NCI-H1092 (cell line): ENCODE measurements around the gene LGALS4.
"Not testable (repeated sequence)": the region's sequence is repeated elsewhere in the genome, so short reads cannot be mapped to it uniquely, and the experiment has no call there.

Source experiments
- DNase-seq: peaks from one replicate; lab custom pipeline; 2025; lab: John Stamatoyannopoulos, UW

Gene LGALS4

GRCh38 chr19:38812841-38813320 lies at the start of gene LGALS4:
LGALS4 (minus strand) TSS chr19:38812945; CDS start chr19:38812886, 59 bp downstream.
- DNase-seq = no peak

- DNase-seq = no peak
Observed at GRCh38 chr19:38861368-38861767, 48.6 kb upstream of the LGALS4 start.

- DNase-seq = not testable (repeated sequence)
Observed at GRCh38 chr19:38859631-38860204, 47.0 kb upstream of the LGALS4 start.

- DNase-seq = no peak
Observed at GRCh38 chr19:38856813-38857212, 44.1 kb upstream of the LGALS4 start.

GRCh38 chr19:38855751-38856150 lies 43.0 kb upstream of the LGALS4 start:
- DNase-seq = not testable (repeated sequence)

- not testable (repeated sequence) for DNase-seq
Observed at GRCh38 chr19:38854961-38855360, 42.2 kb upstream of the LGALS4 start.

- DNase-seq = no peak
Observed at GRCh38 chr19:38853214-38853613, 40.5 kb upstream of the LGALS4 start.

- DNase-seq = no peak
Observed at GRCh38 chr19:38852231-38853044, 39.7 kb upstream of the LGALS4 start.

- DNase-seq = peak; percentile 51
Observed at GRCh38 chr19:38851622-38852230, 39.0 kb upstream of the LGALS4 start.

- DNase-seq = peak; percentile 56
Observed at GRCh38 chr19:38850976-38851621, 38.4 kb upstream of the LGALS4 start.

- peak; percentile 56 for DNase-seq
Observed at GRCh38 chr19:38850436-38850975, 37.8 kb upstream of the LGALS4 start.

GRCh38 chr19:38849860-38850435 lies 37.2 kb upstream of the LGALS4 start, which contains the start of gene HNRNPL:
HNRNPL (minus strand) TSS chr19:38849986; CDS start chr19:38849966, 20 bp downstream.
- DNase-seq = peak; percentile 99

GRCh38 chr19:38849147-38849859 lies 36.6 kb upstream of the LGALS4 start:
- peak; percentile 86 for DNase-seq

GRCh38 chr19:38848299-38849146 lies 35.8 kb upstream of the LGALS4 start:
- DNase-seq = no peak

- DNase-seq = no peak
Observed at GRCh38 chr19:38846097-38846496, 33.4 kb upstream of the LGALS4 start.

GRCh38 chr19:38845374-38846024 lies 32.8 kb upstream of the LGALS4 start:
- DNase-seq = no peak

GRCh38 chr19:38844093-38844686 lies 31.4 kb upstream of the LGALS4 start:
- DNase-seq = no peak

- no peak for DNase-seq
Observed at GRCh38 chr19:38843175-38843758, 30.5 kb upstream of the LGALS4 start.
